SK-N-SH (cell line): ENCODE data around the gene TSPYL2. TPM values are rescaled to one million over a fixed set of nuclear protein-coding genes. Genes with fewer than 3 reads are reported as not detected.

Source experiments
- CTCF ChIA-PET: fragments of 300-600, 350-600 bp; formaldehyde crosslinking; extraction: SDS; loops from one replicate; lab custom pipeline; 2021; lab: Yijun Ruan, JAX
- POLR2A ChIA-PET: fragments of 350-600 bp; sonication (Branson Sonifier 250); formaldehyde crosslinking; extraction: SDS; loops from one replicate; lab custom pipeline; 2020; ENCODE audit warnings: antibody characterized with exemption, inconsistent platforms; lab: Yijun Ruan, JAX
- DNase-seq: peaks from one replicate; pipeline ENCODE4 v3.0.0; 2012
- H2AFZ ChIP-seq: fragments of 200-600 bp; sonication (generic); 2 replicates; pipeline ENCODE4 v1.8.1; 2016; ENCODE audit warnings: antibody characterized with exemption, mild to moderate bottlenecking, low read depth
- H3F3A ChIP-seq: fragments of 200-600 bp; sonication (generic); replicated peaks from 2 replicates; pipeline ENCODE3; 2016; ENCODE audit warnings: antibody characterized with exemption, mild to moderate bottlenecking; ENCODE audit not compliant: insufficient read depth
- H3K27ac ChIP-seq, 2 experiments: fragments of 200-500 bp in 1 of 2; fragments of 200-600 bp in 1 of 2; sonication (Bioruptor generic) in 1 of 2; sonication (generic), shearing (Covaris generic) in 1 of 2; 2 replicates each; pipeline versions ENCODE4 v1.5.1 to v1.6.1; 2014 to 2016; ENCODE audit warnings: low read depth in 2 of 2, inconsistent platforms in 1 of 2, low read length in 1 of 2, mild to moderate bottlenecking in 1 of 2, mixed read lengths in 1 of 2
- H3K27me3 ChIP-seq: fragments of 200-600 bp; sonication (generic), shearing (Covaris generic); 2 replicates; pipeline ENCODE4 v1.6.1; 2016; ENCODE audit warnings: mixed run types; ENCODE audit not compliant: insufficient read depth
- H3K36me3 ChIP-seq, 2 experiments: fragments of 200-500 bp in 1 of 2; fragments of 200-600 bp in 1 of 2; sonication (Bioruptor generic) in 1 of 2; sonication (generic) in 1 of 2; replicated peaks in 1 of 2; 2 replicates each; pipeline versions ENCODE3 to v1.5.1; 2014 to 2016; ENCODE audit warnings: low read length in 1 of 2, mild to moderate bottlenecking in 1 of 2; ENCODE audit not compliant: insufficient read depth in 2 of 2, control insufficient read depth in 1 of 2
- H3K4me1 ChIP-seq, 2 experiments: fragments of 200-500 bp in 1 of 2; fragments of 200-600 bp in 1 of 2; sonication (Bioruptor generic) in 1 of 2; sonication (generic), shearing (Covaris generic) in 1 of 2; 2 replicates each; pipeline versions ENCODE4 v1.5.1 to v1.6.1; 2014 to 2016; ENCODE audit warnings: low read depth in 1 of 2, low read length in 1 of 2, mixed run types in 1 of 2; ENCODE audit not compliant: insufficient read depth in 2 of 2, control insufficient read depth in 1 of 2
- H3K4me2 ChIP-seq: fragments of 200-600 bp; sonication (generic), shearing (Covaris generic); 2 replicates; pipeline ENCODE4 v1.6.1; 2017; ENCODE audit warnings: mixed run types
- H3K4me3 ChIP-seq, 2 experiments: fragments of 200-500 bp in 1 of 2; fragments of 200-600 bp in 1 of 2; sonication (Bioruptor generic) in 1 of 2; sonication (generic), shearing (Covaris generic) in 1 of 2; 2 replicates each; pipeline versions ENCODE4 v1.5.1 to v1.8.1; 2014 to 2016; ENCODE audit warnings: low read depth in 2 of 2, inconsistent platforms in 1 of 2, low read length in 1 of 2, mild to moderate bottlenecking in 1 of 2, mixed read lengths in 1 of 2, moderate library complexity in 1 of 2
- H3K79me2 ChIP-seq: fragments of 200-600 bp; sonication (generic); 2 replicates; pipeline ENCODE4 v1.8.1; 2017; ENCODE audit warnings: mild to moderate bottlenecking; ENCODE audit not compliant: insufficient read depth
- H3K9ac ChIP-seq: fragments of 200-600 bp; sonication (generic); 2 replicates; pipeline ENCODE4 v1.6.1; 2017; ENCODE audit warnings: mixed run types
- H3K9me2 ChIP-seq: fragments of 200-600 bp; sonication (generic); 2 replicates; pipeline ENCODE4 v1.6.1; 2017; ENCODE audit warnings: mixed run types
- H3K9me3 ChIP-seq: fragments of 200-600 bp; sonication (generic); 2 replicates; pipeline ENCODE4 v1.6.1; 2017; ENCODE audit warnings: mixed run types, mild to moderate bottlenecking, moderate library complexity
- H4K20me1 ChIP-seq: fragments of 200-600 bp; sonication (generic); 2 replicates; pipeline ENCODE4 v1.6.1; 2017; ENCODE audit warnings: mild to moderate bottlenecking, mixed run types; ENCODE audit not compliant: insufficient read depth
- ELF1 ChIP-seq: IDR thresholded peaks from 2 replicates; pipeline ENCODE4 v1.4.0; 2012
- EP300 ChIP-seq, 2 experiments: IDR thresholded peaks; 2 replicates each; pipeline versions ENCODE4 v1.4.0 to v1.6.1; 2012; ENCODE audit warnings: borderline replicate concordance in 1 of 2, low read depth in 1 of 2, low read length in 1 of 2
- FOSL2 ChIP-seq: IDR thresholded peaks from 2 replicates; pipeline ENCODE4 v1.4.0; 2012; ENCODE audit warnings: low read depth, mild to moderate bottlenecking, moderate library complexity, borderline replicate concordance
- FOXJ3 ChIP-seq: sonication (generic); formaldehyde crosslinking; IDR thresholded peaks from 2 replicates; pipeline ENCODE4 v1.5.1; 2020; ENCODE audit warnings: mild to moderate bottlenecking, missing genetic modification reagents
- FOXM1 ChIP-seq: IDR thresholded peaks from 2 replicates; pipeline ENCODE4 v1.4.0; 2012; ENCODE audit warnings: low read depth, mild to moderate bottlenecking
- GATA2 ChIP-seq: sonication (generic); formaldehyde crosslinking; IDR thresholded peaks from 2 replicates; pipeline ENCODE4 v1.5.0; 2020; ENCODE audit warnings: mild to moderate bottlenecking, missing genetic modification reagents
- MEF2A ChIP-seq: IDR thresholded peaks from 2 replicates; pipeline ENCODE4 v1.4.0; 2012; ENCODE audit warnings: low read depth, borderline replicate concordance
- MXI1 ChIP-seq: IDR thresholded peaks from 2 replicates; pipeline ENCODE4 v1.6.1; 2012; ENCODE audit warnings: mild to moderate bottlenecking, low read depth, low read length, improper control_type of control experiment
- NFIC ChIP-seq: IDR thresholded peaks from 2 replicates; pipeline ENCODE4 v1.4.0; 2012; ENCODE audit warnings: borderline replicate concordance
- NRF1 ChIP-seq: IDR thresholded peaks from 2 replicates; pipeline ENCODE4 v1.6.1; 2012; ENCODE audit warnings: low read depth, mild to moderate bottlenecking, low read length
- POLR2AphosphoS5 ChIP-seq: IDR thresholded peaks from 2 replicates; pipeline ENCODE4 v1.6.1; 2012; ENCODE audit warnings: low read depth, low read length
- RAD21 ChIP-seq: IDR thresholded peaks from 2 replicates; pipeline ENCODE4 v1.6.1; 2012; ENCODE audit warnings: mild to moderate bottlenecking, low read length
- REST ChIP-seq: IDR thresholded peaks from 2 replicates; pipeline ENCODE4 v1.6.1; 2012; ENCODE audit warnings: mild to moderate bottlenecking, low read depth, low read length, moderate library complexity
- RXRA ChIP-seq: IDR thresholded peaks from 2 replicates; pipeline ENCODE4 v1.4.0; 2012; ENCODE audit warnings: low read depth, mild to moderate bottlenecking, borderline replicate concordance
- SMC3 ChIP-seq: IDR thresholded peaks from 2 replicates; pipeline ENCODE4 v1.6.1; 2012; ENCODE audit warnings: low read depth, low read length, improper control_type of control experiment
- TAF1 ChIP-seq: IDR thresholded peaks from 2 replicates; pipeline ENCODE4 v1.6.1; 2012; ENCODE audit warnings: low read depth, mild to moderate bottlenecking, low read length, moderate library complexity, borderline replicate concordance
- TCF12 ChIP-seq: IDR thresholded peaks from 2 replicates; pipeline ENCODE4 v1.4.0; 2012
- TEAD4 ChIP-seq: IDR thresholded peaks from 2 replicates; pipeline ENCODE4 v1.4.0; 2012; ENCODE audit warnings: mild to moderate bottlenecking, borderline replicate concordance; ENCODE audit not compliant: insufficient read depth
- YY1 ChIP-seq: IDR thresholded peaks from 2 replicates; pipeline ENCODE4 v1.4.0; 2012; ENCODE audit warnings: low read depth, mild to moderate bottlenecking
- WGBS: methylation state at CpG from one replicate; pipeline ENCODE4 v1.1.6; 2017; ENCODE audit warnings: low lambda C conversion rate; 5-methylcytosine and 5-hydroxymethylcytosine counted together
- polyA plus RNA-seq, 3 experiments: library from polyadenylated mRNA; depleted of rRNA; stranded (reverse); fragments of >200 nt; gene quantifications; 2 replicates each; pipeline ENCODE4 v1.2.3, GENCODE V29; 2012
- TF ChIP-seq, protein P1 (sequence below): IDR thresholded peaks from 2 replicates; pipeline ENCODE4; 2012
- TF ChIP-seq, protein P2 (sequence below): fragments of 150-350 bp; IDR thresholded peaks from 2 replicates; pipeline ENCODE4 v1.6.1; 2017; ENCODE audit warnings: antibody characterized with exemption, low read length, low read depth, borderline replicate concordance

The TSPYL2 gene
- polyA plus RNA-seq, 1 of the 3 experiments (the other 2 are of a cell fraction), result 26.4 TPM

DNA sequence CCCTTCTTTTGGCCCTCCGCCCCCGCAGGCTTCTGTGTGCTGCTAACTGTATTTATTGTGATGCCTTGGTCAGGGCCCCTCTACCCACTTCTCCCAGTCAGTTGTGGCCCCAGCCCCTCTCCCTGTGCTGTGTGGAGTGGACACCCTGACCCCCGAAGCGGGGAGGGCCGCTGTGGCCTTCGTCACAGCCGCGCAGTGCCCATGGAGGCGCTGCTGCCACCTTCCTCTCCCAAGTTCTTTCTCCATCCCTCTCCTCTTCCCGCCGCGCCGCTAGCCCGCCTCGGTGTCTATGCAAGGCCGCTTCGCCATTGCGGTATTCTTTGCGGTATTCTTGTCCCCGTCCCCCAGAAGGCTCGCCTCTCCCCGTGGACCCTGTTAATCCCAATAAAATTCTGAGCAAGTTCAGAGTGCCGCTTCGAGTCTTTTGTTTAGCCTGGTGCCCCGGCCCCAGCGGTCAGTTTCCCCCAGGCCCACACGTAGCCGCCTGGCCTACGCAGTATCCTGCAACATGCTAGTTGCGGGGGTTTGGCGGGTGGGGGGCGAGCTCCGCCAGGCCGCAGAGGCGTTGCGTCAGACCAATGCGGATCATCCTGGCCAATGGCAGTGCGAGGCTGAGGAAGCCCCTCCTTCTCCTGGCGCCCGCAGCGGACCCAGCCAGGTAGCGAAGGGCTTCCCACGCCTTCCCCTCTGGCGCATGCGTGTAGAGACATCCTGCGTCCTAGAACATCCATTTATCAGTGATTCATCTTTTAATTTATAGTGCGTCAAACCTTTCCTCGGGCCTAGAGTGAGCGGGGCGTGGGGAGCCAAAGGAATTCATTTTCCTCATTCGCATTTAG is 6.2 kb downstream of the TSPYL2 start:
- Histone ChIP-seq H3K27me3 (no peaks in the 10 kb centered on the region; the same call in 1 of the 2 replicates), H3K9me3 (no peaks in the 10 kb centered on the region), H3F3A (peaks cover 12% of the 10 kb centered on the region), H3K27ac (peak overlapping the region; percentile 77 to 86), H3K4me3 (peak overlapping the region; percentile 52 to 57), H4K20me1 (peaks cover 6% of the 10 kb centered on the region), H3K4me1 (peaks cover 0 to 13% of the 10 kb centered on the region in 2 experiments; a peak in 1 of 4 replicates), H3K36me3 (peaks cover 4 to 10% of the 10 kb centered on the region in 2 experiments), H3K4me2 (peak overlapping the region; percentile 74), H3K9me2 (no peaks in the 10 kb centered on the region), H2AFZ (peak overlapping the region; percentile 94), H3K79me2 (no peaks in the 10 kb centered on the region), H3K9ac (peak overlapping the region; percentile 79)
- TF ChIP-seq MXI1 (no peak), REST (no peak), RAD21 (no peak), NFIC (no peak), EP300 (IDR thresholded peaks at IDR 0.05; ENCODE audit: borderline replicate concordance in 1 of 2, low read depth in 1 of 2, low read length in 1 of 2) (no peak), FOXJ3 (no peak), TAF1 (no peak), RXRA (no peak), TEAD4 (no peak), GATA2 (CRISPR knock-in tag) (0 out of 2 replicates have a peak, but pooled peaks have one; percentile 15), SMC3 (no peak), NRF1 (peak; percentile 75), FOXM1 (no peak), TCF12 (no peak), ELF1 (no peak), FOSL2 (no peak), MEF2A (no peak), POLR2AphosphoS5 (peak; percentile 40; the same call in 1 of the 2 replicates), YY1 (no peak)
- TF ChIP-seq, protein P1, sequence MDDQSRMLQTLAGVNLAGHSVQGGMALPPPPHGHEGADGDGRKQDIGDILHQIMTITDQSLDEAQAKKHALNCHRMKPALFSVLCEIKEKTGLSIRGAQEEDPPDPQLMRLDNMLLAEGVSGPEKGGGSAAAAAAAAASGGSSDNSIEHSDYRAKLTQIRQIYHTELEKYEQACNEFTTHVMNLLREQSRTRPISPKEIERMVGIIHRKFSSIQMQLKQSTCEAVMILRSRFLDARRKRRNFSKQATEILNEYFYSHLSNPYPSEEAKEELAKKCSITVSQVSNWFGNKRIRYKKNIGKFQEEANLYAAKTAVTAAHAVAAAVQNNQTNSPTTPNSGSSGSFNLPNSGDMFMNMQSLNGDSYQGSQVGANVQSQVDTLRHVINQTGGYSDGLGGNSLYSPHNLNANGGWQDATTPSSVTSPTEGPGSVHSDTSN, result peak; percentile 44; the same call in 1 of the 2 replicates
- TF ChIP-seq, protein P2, sequence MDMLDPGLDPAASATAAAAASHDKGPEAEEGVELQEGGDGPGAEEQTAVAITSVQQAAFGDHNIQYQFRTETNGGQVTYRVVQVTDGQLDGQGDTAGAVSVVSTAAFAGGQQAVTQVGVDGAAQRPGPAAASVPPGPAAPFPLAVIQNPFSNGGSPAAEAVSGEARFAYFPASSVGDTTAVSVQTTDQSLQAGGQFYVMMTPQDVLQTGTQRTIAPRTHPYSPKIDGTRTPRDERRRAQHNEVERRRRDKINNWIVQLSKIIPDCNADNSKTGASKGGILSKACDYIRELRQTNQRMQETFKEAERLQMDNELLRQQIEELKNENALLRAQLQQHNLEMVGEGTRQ, result no peak
- ChIA-PET POLR2A (interaction anchor here (1.6 kb wide), 1 partner anchor 15 kb away, joined by 5 read pairs; no protein-coding TSS in a partner anchor), CTCF (interaction anchor here (0.6 to 6.0 kb wide), 4 partner anchors 11 to 93 kb away, joined by 3 to 41 read pairs (median 4); no protein-coding TSS in a partner anchor)
- DNase-seq, result peak; percentile 86
- WGBS, result 21% methylated on average over 50 of the region's 51 CpGs
